ENCODE results near the gene ACTG1.

Gene ACTG1

GRCh38 chr17:81518113-81518784, 5.7 kb upstream of the ACTG1 start:
- DNase-seq (ENCODE audit: low read depth in 2 of 3, low spot score in 1 of 3) = no peak

- no peak for DNase-seq (ENCODE audit: low read depth in 2 of 3, low spot score in 1 of 3)
These were observed 4.9 kb upstream of the ACTG1 start for GRCh38 chr17:81517339-81518112.

GRCh38 chr17:81517009-81517338, 4.4 kb upstream of the ACTG1 start:
- DNase-seq (ENCODE audit: low read depth in 2 of 3, low spot score in 1 of 3) = no peak

- no peak for DNase-seq (ENCODE audit: low read depth in 2 of 3, low spot score in 1 of 3)
These were observed 3.8 kb upstream of the ACTG1 start for GRCh38 chr17:81516439-81516838.

- DNase-seq (ENCODE audit: low read depth in 2 of 3, low spot score in 1 of 3) = no peak
These were observed 3.0 kb upstream of the ACTG1 start for GRCh38 chr17:81515530-81516041.

GRCh38 chr17:81514739-81515529, 2.3 kb upstream of the ACTG1 start:
- peak in 1 of 3 donors; percentile 60 for DNase-seq (ENCODE audit: low read depth in 2 of 3, low spot score in 1 of 3)

GRCh38 chr17:81514489-81514738, 1.8 kb upstream of the ACTG1 start:
- DNase-seq (ENCODE audit: low read depth in 2 of 3, low spot score in 1 of 3) = no peak

GRCh38 chr17:81513753-81514488, 1.3 kb upstream of the ACTG1 start:
- DNase-seq (ENCODE audit: low read depth in 2 of 3, low spot score in 1 of 3) = no peak

GRCh38 chr17:81513372-81513752, 763 bp upstream of the ACTG1 start:
- peak in 2 of 3 donors; percentile 53 to 65 for DNase-seq (ENCODE audit: low read depth in 2 of 3, low spot score in 1 of 3)

GRCh38 chr17:81511804-81512561, 616 bp downstream of the ACTG1 start:
- no peak for DNase-seq (ENCODE audit: low read depth in 2 of 3, low spot score in 1 of 3)

GRCh38 chr17:81511554-81511803, 1.1 kb downstream of the ACTG1 start:
- DNase-seq (ENCODE audit: low read depth in 2 of 3, low spot score in 1 of 3) = no peak

- no peak for DNase-seq (ENCODE audit: low read depth in 2 of 3, low spot score in 1 of 3)
These were observed 1.6 kb downstream of the ACTG1 start for GRCh38 chr17:81510785-81511553.

- DNase-seq (ENCODE audit: low read depth in 2 of 3, low spot score in 1 of 3) = no peak
These were observed 2.4 kb downstream of the ACTG1 start for GRCh38 chr17:81509972-81510784.

- DNase-seq (ENCODE audit: low read depth in 2 of 3, low spot score in 1 of 3) = no peak
These were observed 3.2 kb downstream of the ACTG1 start for GRCh38 chr17:81509207-81509971.

- no peak for DNase-seq (ENCODE audit: low read depth in 2 of 3, low spot score in 1 of 3)
These were observed 3.9 kb downstream of the ACTG1 start for GRCh38 chr17:81508639-81509206.

- no peak for DNase-seq (ENCODE audit: low read depth in 2 of 3, low spot score in 1 of 3)
These were observed 9.0 kb downstream of the ACTG1 start for GRCh38 chr17:81503619-81504018.

GRCh38 chr17:81502471-81503017, 10.1 kb downstream of the ACTG1 start:
- no peak for DNase-seq (ENCODE audit: low read depth in 2 of 3, low spot score in 1 of 3)

GRCh38 chr17:81500047-81500446, 12.6 kb downstream of the ACTG1 start:
- DNase-seq (ENCODE audit: low read depth in 2 of 3, low spot score in 1 of 3) = no peak
